Uterus (tissue), 2 donors: ENCODE results near the gene LMBR1L.
"Not testable (repeated sequence)": the region's sequence is repeated elsewhere in the genome, so short reads cannot be mapped to it uniquely, and the experiment has no call there.

Experiments
- POLR2A ChIP-seq, 2 donors: fragments of 450-650 bp; IDR thresholded peaks; one replicate each; pipeline ENCODE4 v1.6.1; 2016; ENCODE audit warnings: antibody characterized with exemption in 2 of 2, mild to moderate bottlenecking in 1 of 2, moderate library complexity in 1 of 2
- TF ChIP-seq, protein P1 (sequence below), 4 experiments: fragments of 200-600 bp in 2 of 4; fragments of 450-650 bp in 2 of 4; sonication (generic) in 2 of 4; IDR thresholded peaks; one replicate each; pipeline ENCODE4 v1.5.1; 2016 to 2019; ENCODE audit warnings: antibody characterized with exemption in 4 of 4, mild to moderate bottlenecking in 2 of 4, moderate library complexity in 1 of 4

DNA sequence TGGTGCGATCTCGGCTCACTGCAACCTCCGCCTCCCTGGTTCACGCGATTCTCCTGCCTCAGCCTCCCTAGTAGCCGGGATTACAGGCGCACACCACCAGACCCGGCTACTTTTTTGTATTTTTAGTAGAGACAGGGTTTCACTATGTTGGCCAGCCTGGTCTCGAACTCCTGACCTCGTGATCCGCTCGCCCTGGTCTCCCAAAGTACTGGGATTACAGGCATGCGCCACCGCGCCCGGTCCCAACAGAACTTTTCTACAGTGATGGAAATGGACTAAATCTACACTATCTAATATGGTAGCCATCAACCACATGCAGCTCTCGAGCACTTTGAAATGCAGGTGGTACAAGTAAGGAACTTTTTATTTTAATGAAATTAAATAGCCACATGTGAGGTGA lies 48.7 kb downstream of the LMBR1L start:
- not testable (repeated sequence) for TF ChIP-seq POLR2A (IDR thresholded peaks at IDR 0.05)
- TF ChIP-seq, protein P1, sequence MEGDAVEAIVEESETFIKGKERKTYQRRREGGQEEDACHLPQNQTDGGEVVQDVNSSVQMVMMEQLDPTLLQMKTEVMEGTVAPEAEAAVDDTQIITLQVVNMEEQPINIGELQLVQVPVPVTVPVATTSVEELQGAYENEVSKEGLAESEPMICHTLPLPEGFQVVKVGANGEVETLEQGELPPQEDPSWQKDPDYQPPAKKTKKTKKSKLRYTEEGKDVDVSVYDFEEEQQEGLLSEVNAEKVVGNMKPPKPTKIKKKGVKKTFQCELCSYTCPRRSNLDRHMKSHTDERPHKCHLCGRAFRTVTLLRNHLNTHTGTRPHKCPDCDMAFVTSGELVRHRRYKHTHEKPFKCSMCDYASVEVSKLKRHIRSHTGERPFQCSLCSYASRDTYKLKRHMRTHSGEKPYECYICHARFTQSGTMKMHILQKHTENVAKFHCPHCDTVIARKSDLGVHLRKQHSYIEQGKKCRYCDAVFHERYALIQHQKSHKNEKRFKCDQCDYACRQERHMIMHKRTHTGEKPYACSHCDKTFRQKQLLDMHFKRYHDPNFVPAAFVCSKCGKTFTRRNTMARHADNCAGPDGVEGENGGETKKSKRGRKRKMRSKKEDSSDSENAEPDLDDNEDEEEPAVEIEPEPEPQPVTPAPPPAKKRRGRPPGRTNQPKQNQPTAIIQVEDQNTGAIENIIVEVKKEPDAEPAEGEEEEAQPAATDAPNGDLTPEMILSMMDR (IDR thresholded peaks at IDR 0.05), result not testable (repeated sequence)
